CD4-positive, CD25-positive, alpha-beta regulatory T cell (primary cell): ENCODE measurements around the gene DDT. TPM values are rescaled to one million over a fixed set of nuclear protein-coding genes. Genes with fewer than 3 reads are reported as not detected.
"Not testable (repeated sequence)": the region's sequence is repeated elsewhere in the genome, so short reads cannot be mapped to it uniquely, and the experiment has no call there.

ENCODE experiments used
- ATAC-seq, 2 donors: fragments of 150-1000 bp; cut with Tn5 transposase; one replicate each; pipeline ENCODE4 v1.10.0; 2021; ENCODE audit warnings: low read depth in 2 of 2, moderate number of reproducible peaks in 2 of 2, moderate library complexity in 1 of 2
- DNase-seq, 3 donors: peaks; one replicate each; pipeline versions ENCODE4 v3.0.0 to v3.0.0-alpha.2; 2012 to 2022; ENCODE audit warnings: mixed read lengths in 1 of 3
- H3K27ac ChIP-seq: one replicate; pipeline ENCODE4 v1.7.0; 2013; ENCODE audit warnings: mild to moderate bottlenecking, low read length; ENCODE audit not compliant: insufficient read depth, poor library complexity, severe bottlenecking
- H3K27me3 ChIP-seq: one replicate; pipeline ENCODE4 v1.7.0; 2013; ENCODE audit warnings: low read length; ENCODE audit not compliant: control insufficient read depth, insufficient read depth
- H3K36me3 ChIP-seq: one replicate; pipeline ENCODE4 v1.7.0; 2013; ENCODE audit warnings: mild to moderate bottlenecking, low read length, moderate library complexity; ENCODE audit not compliant: control insufficient read depth, insufficient read depth
- H3K4me1 ChIP-seq: 2 replicates; pipeline ENCODE4 v1.7.0; 2013; ENCODE audit warnings: mild to moderate bottlenecking, low read length; ENCODE audit not compliant: insufficient read depth, control insufficient read depth, poor library complexity, severe bottlenecking
- H3K4me3 ChIP-seq: one replicate; pipeline ENCODE4 v1.7.0; 2013; ENCODE audit warnings: low read depth, mild to moderate bottlenecking, low read length, moderate library complexity
- H3K9me3 ChIP-seq, 2 experiments: 1 replicate in 1 of 2; 2 replicates in 1 of 2; pipeline ENCODE4 v1.7.0; 2013; ENCODE audit warnings: low read length in 2 of 2, mild to moderate bottlenecking in 1 of 2, moderate library complexity in 1 of 2; ENCODE audit not compliant: control insufficient read depth in 2 of 2
- H3K27ac Mint-ChIP-seq, 3 donors: one replicate each; pipeline ENCODE4 v1.8.0; 2020 to 2022; ENCODE audit warnings: mild to moderate bottlenecking in 3 of 3, mixed read lengths in 3 of 3, moderate library complexity in 2 of 3
- H3K27me3 Mint-ChIP-seq: one replicate; pipeline ENCODE4 v1.8.0; 2022; ENCODE audit warnings: mild to moderate bottlenecking, mixed read lengths
- H3K36me3 Mint-ChIP-seq: one replicate; pipeline ENCODE4 v1.8.0; 2020; ENCODE audit warnings: mixed read lengths
- H3K4me1 Mint-ChIP-seq, 4 donors: one replicate each; pipeline ENCODE4 v1.8.0; 2020 to 2022; ENCODE audit warnings: mixed read lengths in 4 of 4, mild to moderate bottlenecking in 1 of 4
- H3K4me3 Mint-ChIP-seq, 4 donors: one replicate each; pipeline ENCODE4 v1.8.0; 2020 to 2022; ENCODE audit warnings: mild to moderate bottlenecking in 4 of 4, mixed read lengths in 4 of 4, moderate library complexity in 3 of 4
- H3K9me3 Mint-ChIP-seq, 7 donors: one replicate each; pipeline ENCODE4 v1.8.0; 2020 to 2022; ENCODE audit warnings: mixed read lengths in 7 of 7, mild to moderate bottlenecking in 3 of 7, moderate library complexity in 2 of 7
- polyA plus RNA-seq, 4 donors: library from polyadenylated mRNA; unstranded; fragments of 300-500 nt; fragmentation: Illumina TruSeq; gene quantifications; one replicate each; pipeline ENCODE4 v1.2.3, GENCODE V29; 2021
- total RNA-seq: library from RNA; stranded (reverse); gene quantifications from one replicate; pipeline ENCODE4 v1.2.3, GENCODE V29; 2022

The DDT gene
- total and polyA plus RNA-seq, 5 donors from 2014 or later: 68.0 to 142 (median 124) TPM

DNA sequence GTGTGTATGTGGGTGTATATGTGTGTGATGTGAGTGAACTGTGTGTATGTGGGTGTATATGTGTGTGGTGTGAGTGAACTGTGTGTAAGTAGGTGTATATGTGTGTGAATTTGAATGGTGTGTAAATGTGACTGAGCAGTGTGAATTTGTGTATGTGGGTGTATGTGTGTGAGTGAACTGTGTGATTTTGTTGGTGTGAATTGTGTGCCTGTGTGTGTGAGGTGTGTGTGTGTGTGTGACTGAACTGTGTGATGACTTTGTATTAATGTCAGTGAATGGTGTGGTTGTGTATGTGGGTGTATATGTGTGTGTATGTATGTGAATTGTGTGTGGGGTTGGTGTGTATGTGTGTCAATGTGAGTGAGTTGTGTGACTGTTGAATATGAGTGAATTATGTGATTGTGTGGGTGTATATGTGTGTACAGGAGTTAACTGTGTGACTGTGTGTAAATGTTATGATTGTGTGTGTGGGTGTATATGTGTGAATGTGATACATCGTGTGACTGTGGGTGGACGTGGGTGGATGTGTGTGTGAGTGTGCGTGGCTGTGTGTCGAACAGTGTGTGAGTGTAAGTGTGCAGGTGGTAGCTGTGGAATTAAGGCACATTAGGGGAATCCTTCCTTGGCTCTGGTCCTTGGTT, 12.4 kb upstream of the DDT start:
- DNase-seq, H3K27me3 ChIP-seq, H3K36me3 Mint-ChIP-seq, H3K4me1 ChIP-seq, H3K36me3 ChIP-seq, H3K9me3 Mint-ChIP-seq, H3K4me3 ChIP-seq, H3K27ac ChIP-seq, ATAC-seq, H3K9me3 ChIP-seq, H3K27me3 Mint-ChIP-seq, H3K4me3 Mint-ChIP-seq, H3K4me1 Mint-ChIP-seq: not testable (repeated sequence)
- H3K27ac Mint-ChIP-seq: peak overlapping the region in 1 of 3 donors; percentile 16

DNA sequence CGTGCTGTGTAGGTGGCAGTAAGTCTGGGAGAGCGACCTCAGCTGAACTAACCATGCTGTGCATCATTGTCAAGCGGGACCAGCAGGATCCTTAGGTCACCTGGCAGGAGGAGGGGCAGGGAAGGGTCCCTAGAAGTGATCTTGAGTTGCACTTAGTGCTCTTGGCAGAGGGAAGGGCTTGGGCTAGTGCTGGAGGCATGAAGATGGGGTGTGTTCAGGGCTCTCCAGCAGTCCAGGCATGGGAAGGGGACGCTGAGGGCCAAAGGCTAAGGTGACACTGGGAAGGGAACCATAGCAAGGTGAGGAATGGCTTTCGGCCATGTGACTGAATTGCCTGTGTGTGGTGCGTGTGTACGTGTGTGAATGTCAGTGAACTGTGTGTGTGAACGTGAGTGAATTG, 11.8 kb upstream of the DDT start:
- H3K36me3 Mint-ChIP-seq, ATAC-seq, H3K27ac ChIP-seq, H3K9me3 Mint-ChIP-seq, H3K27me3 ChIP-seq, H3K27ac Mint-ChIP-seq, H3K4me3 ChIP-seq, H3K4me1 ChIP-seq, H3K36me3 ChIP-seq, H3K4me3 Mint-ChIP-seq, H3K27me3 Mint-ChIP-seq, H3K9me3 ChIP-seq, DNase-seq, H3K4me1 Mint-ChIP-seq: not testable (repeated sequence)

DNA sequence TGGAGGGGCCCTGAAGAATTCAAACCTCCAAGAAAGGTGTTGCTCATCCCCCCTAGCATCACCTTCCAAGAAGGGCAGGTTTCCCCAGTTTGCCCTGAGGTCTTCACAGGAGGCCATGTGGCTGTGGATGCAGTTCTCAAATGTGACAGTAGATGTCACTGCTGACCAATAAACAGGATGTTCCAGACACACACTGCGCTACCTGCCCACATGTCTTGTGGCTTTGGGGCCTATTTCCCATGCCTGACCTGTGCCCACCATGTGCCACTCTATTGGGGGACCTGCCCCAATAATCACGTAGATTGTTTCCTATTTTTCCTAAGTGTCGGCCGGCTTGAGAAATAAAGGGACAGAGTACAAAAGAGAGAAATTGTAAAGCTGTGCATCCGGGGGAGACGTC, 10.2 kb upstream of the DDT start:
- no peak overlapping the region for H3K27ac Mint-ChIP-seq
- H3K27ac ChIP-seq: no peak overlapping the region
- H3K4me3 Mint-ChIP-seq: peak overlapping the region in 1 of 4 donors; percentile 69
- no peaks in the 10 kb centered on the region for H3K27me3 Mint-ChIP-seq
- H3K27me3 ChIP-seq: no peaks in the 10 kb centered on the region
- no peaks in the 10 kb centered on the region for H3K4me1 Mint-ChIP-seq
- ATAC-seq: peak; percentile 60 to 91
- no peaks in the 10 kb centered on the region for H3K36me3 Mint-ChIP-seq
- no peaks in the 10 kb centered on the region for H3K4me1 ChIP-seq
- H3K9me3 ChIP-seq: no peaks in the 10 kb centered on the region
- no peak overlapping the region for H3K4me3 ChIP-seq
- H3K36me3 ChIP-seq: no peaks in the 10 kb centered on the region
- peak in 2 of 3 donors; percentile 57 to 75 for DNase-seq
- H3K9me3 Mint-ChIP-seq: no peaks in the 10 kb centered on the region

DNA sequence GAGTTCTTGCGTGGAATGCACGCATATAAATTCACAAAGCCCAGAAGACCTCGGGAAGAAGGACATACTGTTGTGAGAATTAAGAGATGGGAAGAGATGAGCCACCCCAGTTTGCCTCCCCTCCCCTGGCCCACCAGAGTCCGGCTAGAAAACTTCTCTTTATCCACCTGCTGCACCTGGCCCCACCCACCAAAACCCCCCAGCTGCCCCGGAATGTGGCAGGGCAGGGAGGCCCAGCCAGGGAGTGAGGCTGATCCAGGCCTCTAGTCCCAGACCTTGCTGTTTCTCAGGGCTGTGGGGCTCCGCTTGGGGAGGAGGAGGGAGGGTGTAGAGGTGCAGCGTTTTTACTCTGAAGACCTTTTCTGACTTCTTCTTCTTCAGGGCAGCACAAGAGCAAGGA, 6.3 kb upstream of the DDT start:
- not testable (repeated sequence) for H3K36me3 Mint-ChIP-seq, H3K4me3 Mint-ChIP-seq, H3K36me3 ChIP-seq, H3K4me1 Mint-ChIP-seq, DNase-seq, H3K27me3 Mint-ChIP-seq, H3K9me3 Mint-ChIP-seq, H3K27ac ChIP-seq, H3K4me3 ChIP-seq, ATAC-seq, H3K9me3 ChIP-seq, H3K4me1 ChIP-seq, H3K27me3 ChIP-seq
- H3K27ac Mint-ChIP-seq: peak overlapping the region in 1 of 3 donors; percentile 38

DNA sequence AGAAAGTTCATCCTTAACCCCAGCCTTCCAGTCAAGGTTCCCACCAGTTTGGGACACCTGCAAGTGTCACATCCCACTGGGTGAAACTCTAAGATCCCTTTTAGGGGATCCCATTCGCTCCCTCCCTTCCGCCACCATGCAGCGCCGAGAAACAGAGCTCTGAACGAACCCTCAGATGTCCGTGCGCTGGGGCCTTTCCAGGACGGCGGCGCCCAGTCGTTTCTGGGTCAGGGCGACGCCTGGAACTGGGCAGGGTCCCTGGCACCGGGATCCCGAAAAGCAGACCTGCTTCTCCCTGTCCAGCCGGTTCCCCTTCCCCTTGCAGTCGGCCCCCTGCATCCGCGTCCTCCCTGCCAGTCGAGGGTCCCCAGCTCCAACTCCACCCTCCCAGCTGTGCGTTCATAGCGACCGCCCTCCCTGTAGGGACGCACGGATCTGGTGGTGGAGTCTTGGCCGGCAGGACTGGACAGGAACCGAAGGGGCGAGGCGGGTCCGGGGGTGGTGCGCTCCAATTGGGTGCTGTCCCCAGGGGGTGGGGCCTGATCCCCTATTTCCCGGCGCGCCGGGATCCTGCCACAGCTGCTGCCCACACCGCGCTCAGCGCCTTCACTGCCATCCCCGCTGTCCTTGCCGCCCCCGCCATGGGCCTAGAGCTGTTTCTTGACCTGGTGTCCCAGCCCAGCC, 5.5 kb upstream of the DDT start, which contains the start of gene GSTT2:
Gene GSTT2 (plus strand): TSS at position 578 of the 684 bp plus-strand sequence.
- not testable (repeated sequence) for H3K4me1 ChIP-seq, H3K9me3 Mint-ChIP-seq, H3K27ac ChIP-seq, H3K9me3 ChIP-seq, H3K27me3 Mint-ChIP-seq, H3K4me3 Mint-ChIP-seq, ATAC-seq, DNase-seq, H3K36me3 ChIP-seq, H3K4me1 Mint-ChIP-seq, H3K4me3 ChIP-seq, H3K36me3 Mint-ChIP-seq, H3K27me3 ChIP-seq
- peak within 1 kb of the TSS in 1 of 3 donors; percentile 38 for H3K27ac Mint-ChIP-seq

DNA sequence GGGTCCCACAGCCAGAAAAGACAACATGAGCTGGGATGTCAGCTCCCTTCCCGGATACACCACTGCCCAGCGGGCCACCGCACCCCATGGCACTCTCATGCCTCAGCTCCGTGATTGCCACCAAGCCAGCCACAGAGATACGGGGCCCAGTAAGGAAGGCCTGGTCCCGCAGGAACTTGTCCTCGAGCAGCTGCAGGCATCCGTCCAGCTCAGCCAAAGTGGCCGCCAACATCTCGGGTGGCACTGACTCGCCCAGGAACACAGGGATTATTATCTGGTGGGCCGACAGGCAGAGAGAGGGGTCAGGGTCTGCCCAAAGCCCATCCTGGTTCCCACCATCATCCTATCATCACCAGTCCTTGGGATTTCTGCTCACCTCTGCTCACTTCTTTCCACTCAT, 3.1 kb upstream of the DDT start:
- not testable (repeated sequence) for H3K36me3 Mint-ChIP-seq, H3K4me3 ChIP-seq, H3K9me3 Mint-ChIP-seq, H3K27ac ChIP-seq, H3K4me1 ChIP-seq, H3K27me3 ChIP-seq, H3K27ac Mint-ChIP-seq, H3K9me3 ChIP-seq, ATAC-seq, H3K4me3 Mint-ChIP-seq, DNase-seq, H3K27me3 Mint-ChIP-seq, H3K4me1 Mint-ChIP-seq, H3K36me3 ChIP-seq

DNA sequence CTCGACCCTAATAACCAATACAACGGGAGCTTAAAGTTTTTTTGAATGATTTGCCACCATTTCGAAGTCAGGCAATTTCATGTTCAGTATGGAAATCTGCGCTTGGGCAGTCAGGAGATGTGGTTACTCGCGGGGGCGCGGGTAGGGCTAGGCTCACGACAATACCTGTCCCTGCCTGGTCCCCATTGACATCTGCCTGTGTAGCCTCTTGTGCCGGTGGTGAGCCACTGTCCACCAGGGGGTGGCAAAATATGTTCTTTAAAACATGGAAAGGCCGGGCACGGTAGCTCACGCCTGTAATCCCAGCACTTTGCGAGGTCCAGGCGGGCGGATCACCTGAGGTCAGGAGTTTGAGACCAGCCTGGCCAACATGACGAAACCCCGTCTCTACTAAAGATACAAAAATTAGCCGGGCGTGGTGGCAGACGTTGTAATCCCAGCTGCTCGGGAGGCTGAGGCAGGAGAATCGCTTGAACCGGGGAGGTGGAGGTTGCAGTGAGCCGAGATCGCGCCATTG, 653 bp upstream of the DDT start:
- not testable (repeated sequence) for H3K4me1 ChIP-seq, H3K4me3 ChIP-seq, H3K27me3 Mint-ChIP-seq, H3K27me3 ChIP-seq, H3K27ac ChIP-seq, H3K36me3 Mint-ChIP-seq, DNase-seq, H3K9me3 Mint-ChIP-seq, H3K27ac Mint-ChIP-seq, H3K4me3 Mint-ChIP-seq, H3K9me3 ChIP-seq
- peaks cover 19% of the 10 kb centered on the region for H3K36me3 ChIP-seq
- ATAC-seq: peak in 1 of 2 donors; percentile 24
- H3K4me1 Mint-ChIP-seq: peaks cover 6 to 20% (median 13%) of the 10 kb centered on the region in 4 donors

DNA sequence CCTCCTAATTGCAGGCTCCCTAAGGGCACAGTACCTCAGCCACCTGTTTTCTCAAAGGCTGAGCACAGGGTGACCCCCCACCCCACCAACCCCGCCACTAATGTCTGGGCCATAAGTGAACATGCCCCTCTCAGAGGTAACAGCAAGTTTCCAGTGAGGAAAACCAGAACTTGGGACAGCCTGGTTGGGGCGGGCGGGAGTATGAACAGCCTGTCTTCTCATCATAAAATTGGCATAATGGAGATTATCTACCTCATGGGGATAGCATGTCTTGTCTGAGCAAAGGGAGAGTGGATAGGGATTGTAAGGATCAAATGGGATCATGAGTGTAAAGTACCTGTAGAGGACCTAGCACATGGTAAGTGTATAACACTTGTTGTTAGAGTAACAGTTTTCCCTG, 2.3 kb downstream of the DDT start:
- H3K4me1 ChIP-seq, H3K27me3 Mint-ChIP-seq, ATAC-seq, H3K27ac ChIP-seq, H3K9me3 ChIP-seq, DNase-seq, H3K27me3 ChIP-seq, H3K36me3 Mint-ChIP-seq, H3K4me3 ChIP-seq, H3K9me3 Mint-ChIP-seq: not testable (repeated sequence)
- H3K4me3 Mint-ChIP-seq: peak overlapping the region in 3 of 4 donors; percentile 66 to 73 (median 69)
- H3K4me1 Mint-ChIP-seq: peaks cover 6 to 30% (median 17%) of the 10 kb centered on the region in 4 donors
- peaks cover 21% of the 10 kb centered on the region for H3K36me3 ChIP-seq
- peak overlapping the region in 1 of 3 donors; percentile 35 for H3K27ac Mint-ChIP-seq
